Measurements from ENCODE around the gene ACTL6B.

ACTL6B gene

GRCh38 chr7:100682991-100683658 is 26.9 kb upstream of the ACTL6B start:
- DNase-seq (ENCODE audit: extremely low read depth, low read depth), result no peak
- no peak for TF ChIP-seq CTCF (IDR thresholded peaks at IDR 0.05; ENCODE audit: low read depth, low read length)

- no peak for DNase-seq (ENCODE audit: extremely low read depth, low read depth)
- no peak for TF ChIP-seq CTCF (IDR thresholded peaks at IDR 0.05; ENCODE audit: low read depth, low read length)
These were observed 26.0 kb upstream of the ACTL6B start for GRCh38 chr7:100682228-100682741.

GRCh38 chr7:100681491-100682227 is 25.4 kb upstream of the ACTL6B start:
- no peak for TF ChIP-seq CTCF (IDR thresholded peaks at IDR 0.05; ENCODE audit: low read depth, low read length)
- DNase-seq (ENCODE audit: extremely low read depth, low read depth), result no peak

GRCh38 chr7:100680576-100681271 is 24.5 kb upstream of the ACTL6B start:
- no peak for TF ChIP-seq CTCF (IDR thresholded peaks at IDR 0.05; ENCODE audit: low read depth, low read length)
- no peak for DNase-seq (ENCODE audit: extremely low read depth, low read depth)

- DNase-seq (ENCODE audit: extremely low read depth, low read depth), result no peak
- TF ChIP-seq CTCF (IDR thresholded peaks at IDR 0.05; ENCODE audit: low read depth, low read length), result no peak
These were observed 23.8 kb upstream of the ACTL6B start for GRCh38 chr7:100679927-100680575.

- TF ChIP-seq CTCF (IDR thresholded peaks at IDR 0.05; ENCODE audit: low read depth, low read length), result no peak
- no peak for DNase-seq (ENCODE audit: extremely low read depth, low read depth)
These were observed 23.1 kb upstream of the ACTL6B start for GRCh38 chr7:100679129-100679926.

Data from AG09319 (cell line).